SK-N-MC (cell line): ENCODE data around the gene CTSZ.
"Not testable (repeated sequence)": the region's sequence is repeated elsewhere in the genome, so short reads cannot be mapped to it uniquely, and the experiment has no call there.

Experiments
- DNase-seq: peaks from one replicate; pipeline ENCODE4 v3.0.0-alpha.2; 2011; ENCODE audit warnings: low read depth, low spot score
- H3K27ac ChIP-seq: fragments of 200-600 bp; sonication (generic); 2 replicates; pipeline ENCODE4 v1.5.1; 2016; ENCODE audit warnings: mixed run types
- H3K36me3 ChIP-seq: fragments of 200-600 bp; sonication (generic); 2 replicates; pipeline ENCODE4 v1.6.1; 2017; ENCODE audit warnings: antibody characterized with exemption, low read length, mixed read lengths; ENCODE audit not compliant: insufficient read depth
- H3K4me3 ChIP-seq: fragments of 200-600 bp; sonication (generic); 2 replicates; pipeline ENCODE4 v1.5.1; 2016
- H3K9ac ChIP-seq: fragments of 200-600 bp; sonication (generic); 2 replicates; pipeline ENCODE4 v1.8.0; 2017; ENCODE audit warnings: mixed run types, mixed read lengths; ENCODE audit not compliant: insufficient read length
- H3K9me3 ChIP-seq: fragments of 200-600 bp; sonication (generic); 2 replicates; pipeline ENCODE4 v1.6.1; 2017; ENCODE audit warnings: low read depth, mild to moderate bottlenecking, antibody characterized with exemption, low read length, moderate library complexity, mixed read lengths
- EZH2 ChIP-seq: fragments of 200-600 bp; sonication (generic); IDR thresholded peaks from one replicate; pipeline ENCODE4 v1.6.1; 2017; ENCODE audit warnings: antibody characterized with exemption
- FOXP2 ChIP-seq: optimal IDR thresholded peaks from 2 replicates; pipeline ENCODE3; 2011; ENCODE audit warnings: mild to moderate bottlenecking, moderate library complexity; ENCODE audit not compliant: insufficient read depth; ENCODE audit errors: extremely low read length, control extremely low read depth
- POLR2AphosphoS5 ChIP-seq: IDR thresholded peaks from 2 replicates; pipeline ENCODE4 v1.6.1; 2012; ENCODE audit warnings: mild to moderate bottlenecking, low read depth, low read length, borderline replicate concordance

CTSZ gene

DNA sequence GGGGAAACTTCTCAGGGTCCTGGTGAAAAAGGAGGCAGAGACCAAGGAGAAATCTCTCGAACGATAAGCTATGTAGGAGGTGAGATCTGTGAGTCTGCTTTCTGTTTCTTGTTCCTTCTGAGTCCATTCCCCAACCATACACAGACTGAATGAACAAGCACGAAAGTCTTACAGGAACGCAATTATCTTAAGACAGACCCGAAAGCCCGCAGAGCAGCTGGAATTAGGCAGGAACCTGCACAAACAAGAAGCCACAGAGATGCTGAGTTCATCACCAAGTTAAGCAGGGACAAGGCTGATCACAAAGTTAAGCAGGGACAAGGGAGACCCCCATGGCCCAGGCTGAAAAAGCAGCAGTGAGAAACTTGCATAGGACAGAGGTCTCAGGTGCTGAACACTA lies 47.4 kb downstream of the CTSZ start:
- Histone ChIP-seq H3K27ac (no peak overlapping the region), H3K4me3 (no peak overlapping the region), H3K36me3 (no peaks in the 10 kb centered on the region), H3K9me3 (no peaks in the 10 kb centered on the region), H3K9ac (no peak overlapping the region)
- TF ChIP-seq FOXP2 (no peak), POLR2AphosphoS5 (no peak), EZH2 (no peak)
- no peak for DNase-seq

GRCh38 chr20:58956078-58956477 lies 51.0 kb downstream of the CTSZ start:
- TF ChIP-seq FOXP2, result no peak
- TF ChIP-seq EZH2, result no peak
- no peak for TF ChIP-seq POLR2AphosphoS5
- Histone ChIP-seq H3K9me3 (no peaks in the 10 kb centered on the region), H3K27ac (no peak overlapping the region), H3K36me3 (no peaks in the 10 kb centered on the region), H3K4me3 (no peak overlapping the region), H3K9ac (no peak overlapping the region)
- DNase-seq, result peak; percentile 18

DNA sequence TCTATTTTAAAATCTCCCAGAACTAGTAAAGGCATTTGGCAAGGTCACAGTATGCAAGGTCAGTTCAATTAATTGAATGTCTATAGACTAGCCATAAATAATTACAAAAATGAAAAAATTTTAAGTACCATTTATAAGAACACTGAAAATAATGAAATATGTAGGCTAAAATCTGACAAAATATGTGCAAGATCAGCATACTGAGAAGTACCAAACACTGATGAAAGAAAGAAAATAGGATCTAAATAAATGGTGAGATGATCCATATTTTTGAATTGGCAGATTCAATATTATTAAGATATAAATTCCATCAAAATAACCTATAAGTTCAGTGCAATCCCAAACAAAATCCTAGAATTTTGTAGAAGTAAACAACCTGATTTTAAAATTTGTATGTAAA lies 54.0 kb downstream of the CTSZ start:
- no peak for DNase-seq
- H3K27ac ChIP-seq, result no peak overlapping the region
- H3K36me3 ChIP-seq, result no peaks in the 10 kb centered on the region
- H3K9ac ChIP-seq, result no peak overlapping the region
- no peak overlapping the region for H3K4me3 ChIP-seq
- no peak for TF ChIP-seq POLR2AphosphoS5
- TF ChIP-seq EZH2, result no peak
- no peak for TF ChIP-seq FOXP2
- H3K9me3 ChIP-seq, result no peaks in the 10 kb centered on the region

DNA sequence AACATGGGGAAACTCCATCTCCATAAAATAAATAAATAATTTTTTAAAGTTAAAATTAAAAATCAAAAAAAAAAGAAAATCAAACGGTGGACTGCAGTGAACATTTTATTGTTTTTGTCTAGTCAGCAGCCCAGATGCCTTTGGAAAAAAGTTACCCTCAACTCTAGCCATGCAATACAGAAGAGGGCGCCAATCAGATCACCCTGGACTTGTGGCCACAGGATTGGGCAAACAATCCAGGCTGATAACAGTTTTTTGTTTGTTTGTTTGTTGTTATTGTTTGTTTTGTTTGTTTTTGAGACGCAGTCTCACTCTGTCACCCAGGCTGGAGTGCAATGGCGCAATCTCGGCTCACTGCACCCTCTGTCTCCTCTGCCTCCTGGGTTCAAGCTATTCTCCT lies 56.5 kb downstream of the CTSZ start:
- H3K27ac ChIP-seq, result no peak overlapping the region
- no peaks in the 10 kb centered on the region for H3K36me3 ChIP-seq
- TF ChIP-seq FOXP2 (no peak), EZH2 (no peak), POLR2AphosphoS5 (no peak)
- no peak overlapping the region for H3K4me3 ChIP-seq
- no peak for DNase-seq
- H3K9me3 ChIP-seq, result no peaks in the 10 kb centered on the region
- no peak overlapping the region for H3K9ac ChIP-seq

DNA sequence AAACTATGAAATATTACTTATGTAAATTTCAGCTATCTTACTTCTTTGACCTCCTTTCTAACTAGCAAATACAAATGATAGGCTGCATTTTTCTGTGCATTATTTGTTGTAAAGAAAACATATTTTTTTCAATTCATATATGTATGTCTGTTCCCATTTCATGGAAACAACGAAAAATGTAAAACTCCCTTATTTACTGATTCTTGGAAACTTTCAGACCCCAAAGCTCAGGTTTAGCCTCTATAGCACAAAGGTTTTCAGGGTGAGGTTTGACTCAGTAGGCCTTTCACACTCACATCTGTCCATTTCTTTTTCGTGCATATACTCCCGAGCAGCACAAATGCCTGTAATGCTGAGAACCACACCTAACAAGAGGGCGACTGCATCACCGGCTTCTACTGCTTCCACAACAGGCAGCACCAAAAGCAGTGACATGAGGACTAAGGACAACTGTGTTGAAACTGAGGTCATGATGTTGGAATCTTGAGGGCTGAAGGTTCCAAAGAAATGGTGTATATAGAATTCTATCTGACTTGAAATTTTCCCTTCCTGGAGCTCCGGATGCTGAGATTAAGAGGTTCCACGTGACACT lies 59.2 kb downstream of the CTSZ start:
- not testable (repeated sequence) for DNase-seq, H3K4me3 ChIP-seq, H3K9ac ChIP-seq, H3K9me3 ChIP-seq, H3K27ac ChIP-seq, H3K36me3 ChIP-seq

GRCh38 chr20:58945965-58946631 lies 61.0 kb downstream of the CTSZ start:
- Histone ChIP-seq H3K9me3 (no peaks in the 10 kb centered on the region), H3K9ac (no peak overlapping the region), H3K27ac (no peak overlapping the region), H3K36me3 (no peaks in the 10 kb centered on the region), H3K4me3 (no peak overlapping the region)
- DNase-seq, result no peak
- no peak for TF ChIP-seq FOXP2
- no peak for TF ChIP-seq EZH2
- no peak for TF ChIP-seq POLR2AphosphoS5
